ENCODE data around the gene SRGAP1.

Gene SRGAP1

GRCh38 chr12:63843721-63844390 is 644 bp upstream of the SRGAP1 start (continued):
- TF ChIP-seq, protein P1, sequence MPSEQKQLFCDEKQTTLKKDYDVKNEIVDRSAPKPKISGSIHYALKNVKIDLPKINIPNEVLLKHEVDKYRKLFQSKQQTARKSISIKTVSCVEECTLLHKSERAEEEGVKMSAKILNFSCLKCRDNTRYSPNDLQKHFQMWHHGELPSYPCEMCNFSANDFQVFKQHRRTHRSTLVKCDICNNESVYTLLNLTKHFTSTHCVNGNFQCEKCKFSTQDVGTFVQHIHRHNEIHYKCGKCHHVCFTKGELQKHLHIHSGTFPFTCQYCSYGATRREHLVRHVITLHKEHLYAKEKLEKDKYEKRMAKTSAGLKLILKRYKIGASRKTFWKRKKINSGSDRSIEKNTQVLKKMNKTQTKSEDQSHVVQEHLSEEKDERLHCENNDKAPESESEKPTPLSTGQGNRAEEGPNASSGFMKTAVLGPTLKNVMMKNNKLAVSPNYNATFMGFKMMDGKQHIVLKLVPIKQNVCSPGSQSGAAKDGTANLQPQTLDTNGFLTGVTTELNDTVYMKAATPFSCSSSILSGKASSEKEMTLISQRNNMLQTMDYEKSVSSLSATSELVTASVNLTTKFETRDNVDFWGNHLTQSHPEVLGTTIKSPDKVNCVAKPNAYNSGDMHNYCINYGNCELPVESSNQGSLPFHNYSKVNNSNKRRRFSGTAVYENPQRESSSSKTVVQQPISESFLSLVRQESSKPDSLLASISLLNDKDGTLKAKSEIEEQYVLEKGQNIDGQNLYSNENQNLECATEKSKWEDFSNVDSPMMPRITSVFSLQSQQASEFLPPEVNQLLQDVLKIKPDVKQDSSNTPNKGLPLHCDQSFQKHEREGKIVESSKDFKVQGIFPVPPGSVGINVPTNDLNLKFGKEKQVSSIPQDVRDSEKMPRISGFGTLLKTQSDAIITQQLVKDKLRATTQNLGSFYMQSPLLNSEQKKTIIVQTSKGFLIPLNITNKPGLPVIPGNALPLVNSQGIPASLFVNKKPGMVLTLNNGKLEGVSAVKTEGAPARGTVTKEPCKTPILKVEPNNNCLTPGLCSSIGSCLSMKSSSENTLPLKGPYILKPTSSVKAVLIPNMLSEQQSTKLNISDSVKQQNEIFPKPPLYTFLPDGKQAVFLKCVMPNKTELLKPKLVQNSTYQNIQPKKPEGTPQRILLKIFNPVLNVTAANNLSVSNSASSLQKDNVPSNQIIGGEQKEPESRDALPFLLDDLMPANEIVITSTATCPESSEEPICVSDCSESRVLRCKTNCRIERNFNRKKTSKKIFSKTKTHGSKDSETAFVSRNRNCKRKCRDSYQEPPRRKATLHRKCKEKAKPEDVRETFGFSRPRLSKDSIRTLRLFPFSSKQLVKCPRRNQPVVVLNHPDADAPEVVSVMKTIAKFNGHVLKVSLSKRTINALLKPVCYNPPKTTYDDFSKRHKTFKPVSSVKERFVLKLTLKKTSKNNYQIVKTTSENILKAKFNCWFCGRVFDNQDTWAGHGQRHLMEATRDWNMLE (tag by site-specific recombination; conservative IDR thresholded peaks at IDR 0.05; ENCODE audit: low read depth): no peak
- TF ChIP-seq, protein P2, sequence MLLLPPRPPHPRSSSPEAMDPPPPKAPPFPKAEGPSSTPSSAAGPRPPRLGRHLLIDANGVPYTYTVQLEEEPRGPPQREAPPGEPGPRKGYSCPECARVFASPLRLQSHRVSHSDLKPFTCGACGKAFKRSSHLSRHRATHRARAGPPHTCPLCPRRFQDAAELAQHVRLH (tag by site-specific recombination; IDR thresholded peaks at IDR 0.05): 0 out of 2 replicates have a peak, but pooled peaks have one; percentile 34
- no peak for TF ChIP-seq ZFP41 (tag by site-specific recombination; IDR thresholded peaks at IDR 0.05; ENCODE audit: borderline replicate concordance)
- TF ChIP-seq ZNF221 (tag by site-specific recombination; IDR thresholded peaks at IDR 0.05; ENCODE audit: borderline replicate concordance): no peak
- TF ChIP-seq ZNF704 (tag by site-specific recombination; IDR thresholded peaks at IDR 0.05): no peak
- no peak for TF ChIP-seq ZNF530 (tag by site-specific recombination; IDR thresholded peaks at IDR 0.05; ENCODE audit: low read depth)
- TF ChIP-seq ZNF2 (tag by site-specific recombination; IDR thresholded peaks at IDR 0.05): peak; percentile 89; the same call in 1 of the 2 replicates
- TF ChIP-seq ZFP3 (tag by site-specific recombination; IDR thresholded peaks at IDR 0.05; ENCODE audit: low read depth): no peak
- TF ChIP-seq REPIN1 (tag by site-specific recombination; IDR thresholded peaks at IDR 0.05; ENCODE audit: low read depth): peak; percentile 66; the same call in 1 of the 2 replicates
- TF ChIP-seq ZBTB1 (tag by site-specific recombination; IDR thresholded peaks at IDR 0.05): peak; percentile 26; the same call in 1 of the 2 replicates
- no peak for TF ChIP-seq BCL6B (tag by site-specific recombination; IDR thresholded peaks at IDR 0.05)
- TF ChIP-seq ZNF426 (tag by site-specific recombination; IDR thresholded peaks at IDR 0.05): no peak
- no peak; the same call in 1 of the 2 replicates for TF ChIP-seq ZNF843 (tag by site-specific recombination; IDR thresholded peaks at IDR 0.05)
- TF ChIP-seq KLF7 (tag by site-specific recombination; IDR thresholded peaks at IDR 0.05; ENCODE audit: borderline replicate concordance): peak; percentile 50; the same call in 1 of the 2 replicates
- no peak for TF ChIP-seq PRDM2 (tag by site-specific recombination; IDR thresholded peaks at IDR 0.05; ENCODE audit: borderline replicate concordance)
- no peak for TF ChIP-seq SCRT2 (tag by site-specific recombination; IDR thresholded peaks at IDR 0.05)
- TF ChIP-seq ZNF776 (tag by site-specific recombination; IDR thresholded peaks at IDR 0.05; ENCODE audit: borderline replicate concordance): no peak
- no peak for TF ChIP-seq ZNF624 (tag by site-specific recombination; IDR thresholded peaks at IDR 0.05)
- no peak for TF ChIP-seq ZNF350 (tag by site-specific recombination; IDR thresholded peaks at IDR 0.05)
- peak; percentile 88 for TF ChIP-seq GLIS2 (tag by site-specific recombination; IDR thresholded peaks at IDR 0.05)
- peak; percentile 94 for TF ChIP-seq KLF10 (tag by site-specific recombination; IDR thresholded peaks at IDR 0.05)
- TF ChIP-seq ZFP37 (tag by site-specific recombination; IDR thresholded peaks at IDR 0.05): peak; percentile 94
- no peak for TF ChIP-seq ZNF266 (tag by site-specific recombination; IDR thresholded peaks at IDR 0.05; ENCODE audit: low read depth)
- TF ChIP-seq BCL11B (tag by site-specific recombination; IDR thresholded peaks at IDR 0.05; ENCODE audit: low read depth): no peak
- no peak for TF ChIP-seq ZNF473 (tag by site-specific recombination; IDR thresholded peaks at IDR 0.05)
- TF ChIP-seq ZNF549 (tag by site-specific recombination; IDR thresholded peaks at IDR 0.05): no peak
